GM12875 (cell line): ENCODE data around the gene LGALSL.

Experiments
- H3K4me3 ChIP-seq: one replicate; pipeline ENCODE4 v1.5.1; 2011; ENCODE audit warnings: low read depth, low read length, control low read depth
- TF ChIP-seq, protein P1 (sequence below): IDR thresholded peaks from 2 replicates; pipeline ENCODE4 v1.5.1; 2011; ENCODE audit warnings: low read depth, mild to moderate bottlenecking, control low read depth, inconsistent platforms, low read length, moderate library complexity, borderline replicate concordance; ENCODE audit not compliant: insufficient read depth

LGALSL gene

GRCh38 chr2:64456293-64456692 is 2.3 kb downstream of the LGALSL start:
- TF ChIP-seq, protein P1, sequence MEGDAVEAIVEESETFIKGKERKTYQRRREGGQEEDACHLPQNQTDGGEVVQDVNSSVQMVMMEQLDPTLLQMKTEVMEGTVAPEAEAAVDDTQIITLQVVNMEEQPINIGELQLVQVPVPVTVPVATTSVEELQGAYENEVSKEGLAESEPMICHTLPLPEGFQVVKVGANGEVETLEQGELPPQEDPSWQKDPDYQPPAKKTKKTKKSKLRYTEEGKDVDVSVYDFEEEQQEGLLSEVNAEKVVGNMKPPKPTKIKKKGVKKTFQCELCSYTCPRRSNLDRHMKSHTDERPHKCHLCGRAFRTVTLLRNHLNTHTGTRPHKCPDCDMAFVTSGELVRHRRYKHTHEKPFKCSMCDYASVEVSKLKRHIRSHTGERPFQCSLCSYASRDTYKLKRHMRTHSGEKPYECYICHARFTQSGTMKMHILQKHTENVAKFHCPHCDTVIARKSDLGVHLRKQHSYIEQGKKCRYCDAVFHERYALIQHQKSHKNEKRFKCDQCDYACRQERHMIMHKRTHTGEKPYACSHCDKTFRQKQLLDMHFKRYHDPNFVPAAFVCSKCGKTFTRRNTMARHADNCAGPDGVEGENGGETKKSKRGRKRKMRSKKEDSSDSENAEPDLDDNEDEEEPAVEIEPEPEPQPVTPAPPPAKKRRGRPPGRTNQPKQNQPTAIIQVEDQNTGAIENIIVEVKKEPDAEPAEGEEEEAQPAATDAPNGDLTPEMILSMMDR, result no peak
- H3K4me3 ChIP-seq, result no peak overlapping the region

DNA sequence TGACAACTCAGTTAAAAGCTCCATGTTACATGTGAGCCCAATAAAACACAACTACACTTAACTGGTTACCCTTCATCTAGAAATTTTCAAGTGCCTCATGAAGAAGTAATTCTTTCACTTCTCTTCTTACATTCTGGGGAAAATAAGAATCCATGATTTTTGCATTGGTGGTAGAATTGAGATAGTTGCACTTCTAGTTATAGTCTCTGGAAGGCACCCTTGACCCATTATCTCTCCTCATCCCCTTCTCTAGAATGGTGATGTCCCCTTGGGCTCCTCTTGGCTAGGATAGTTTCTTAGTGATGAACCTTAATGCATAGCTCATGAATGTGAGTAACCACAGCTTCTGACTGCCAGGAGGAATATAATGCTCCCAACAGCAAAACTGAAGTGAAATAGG is 3.6 kb downstream of the LGALSL start:
- TF ChIP-seq, protein P1, result no peak

GRCh38 chr2:64459575-64459974 is 5.6 kb downstream of the LGALSL start:
- TF ChIP-seq, protein P1, result no peak
- no peak overlapping the region for H3K4me3 ChIP-seq

More for the DNA sequence above, 3.6 kb downstream of the LGALSL start:
- no peak overlapping the region for H3K4me3 ChIP-seq

GRCh38 chr2:64460330-64460729 is 6.4 kb downstream of the LGALSL start:
- TF ChIP-seq, protein P1, result no peak
- no peak overlapping the region for H3K4me3 ChIP-seq

DNA sequence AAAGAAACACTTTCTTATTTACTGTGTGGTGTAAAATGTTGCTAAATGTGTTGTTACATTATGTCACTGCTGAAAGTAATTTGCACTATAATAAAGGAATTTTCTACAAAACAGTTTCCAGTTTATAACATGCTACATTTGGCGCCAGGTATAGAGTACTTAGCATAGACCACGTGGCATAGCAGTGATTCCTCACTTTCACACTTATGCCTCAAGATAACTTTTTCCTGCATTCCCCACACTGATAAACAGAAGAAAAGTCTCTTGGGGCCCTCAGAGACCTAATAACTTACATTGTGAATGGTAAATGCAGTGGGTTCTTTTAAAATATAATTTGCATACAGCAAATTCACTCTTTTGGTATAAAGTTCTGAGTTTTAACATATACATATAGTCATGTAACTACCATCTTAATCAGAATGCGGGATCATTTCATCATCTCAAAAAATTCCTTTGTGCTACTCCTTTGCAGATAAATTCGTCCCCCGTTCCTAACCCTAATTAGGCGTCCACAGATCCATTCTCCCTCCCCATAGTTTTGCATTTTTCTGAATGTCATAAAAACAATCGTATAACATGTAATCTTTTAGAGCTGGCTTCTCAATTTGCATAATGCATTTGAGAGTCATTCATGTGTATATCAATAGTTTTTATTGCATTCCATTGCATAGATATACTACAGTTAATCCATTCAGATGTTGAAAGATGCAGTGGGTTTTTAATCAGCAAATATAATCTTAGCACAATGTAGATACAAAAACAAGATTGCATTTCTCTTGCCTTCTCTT is 7.5 kb downstream of the LGALSL start:
- no peak overlapping the region for H3K4me3 ChIP-seq
- TF ChIP-seq, protein P1, result no peak

DNA sequence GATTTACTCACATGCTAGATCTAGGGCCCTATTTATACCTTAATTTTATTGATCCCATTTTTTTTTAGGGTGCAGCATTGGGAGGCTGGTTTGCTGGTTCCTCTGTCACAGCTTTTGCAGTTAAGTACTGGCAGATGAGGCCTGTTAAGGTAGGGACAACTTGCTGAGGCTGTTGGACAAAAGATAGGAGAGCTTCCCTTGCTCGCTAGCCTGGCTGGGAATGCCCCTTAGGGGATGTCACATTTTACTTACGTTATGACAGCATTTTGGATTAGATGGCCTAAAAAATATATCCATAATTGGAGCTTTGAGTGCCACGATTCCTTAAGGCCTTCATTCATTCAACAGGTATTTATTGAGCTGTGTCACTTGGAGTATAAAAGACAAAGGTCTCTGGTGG is 8.2 kb downstream of the LGALSL start:
- no peak overlapping the region for H3K4me3 ChIP-seq
- TF ChIP-seq, protein P1, result no peak
